IPS-20b (cell line): ENCODE results near the gene CEMIP.

Source experiments
- H3K27ac ChIP-seq: one replicate; pipeline ENCODE4 v1.5.1; 2013; ENCODE audit warnings: low read length
- H3K27me3 ChIP-seq: 2 replicates; pipeline ENCODE4 v1.6.1; 2013; ENCODE audit warnings: mild to moderate bottlenecking, low read length, inconsistent platforms; ENCODE audit not compliant: insufficient read depth
- H3K36me3 ChIP-seq: 2 replicates; pipeline ENCODE4 v1.6.1; 2013; ENCODE audit warnings: low read depth, mild to moderate bottlenecking, inconsistent platforms, low read length, moderate library complexity; ENCODE audit not compliant: insufficient read depth
- H3K4me1 ChIP-seq: 2 replicates; pipeline ENCODE4 v1.6.1; 2013; ENCODE audit warnings: mild to moderate bottlenecking, control low read depth, inconsistent platforms, low read length, moderate library complexity; ENCODE audit not compliant: insufficient read depth
- H3K4me3 ChIP-seq: 2 replicates; pipeline ENCODE4 v1.5.1; 2013; ENCODE audit warnings: mild to moderate bottlenecking, low read length, inconsistent platforms
- H3K9ac ChIP-seq: 2 replicates; pipeline ENCODE4 v1.6.1; 2013; ENCODE audit warnings: low read depth, mild to moderate bottlenecking, inconsistent platforms, low read length, moderate library complexity
- H3K9me3 ChIP-seq: 2 replicates; pipeline ENCODE4 v1.6.1; 2013; ENCODE audit warnings: mild to moderate bottlenecking, low read depth, low read length, inconsistent platforms; ENCODE audit not compliant: insufficient read depth

The CEMIP gene

GRCh38 chr15:80831192-80831591 lies 52.0 kb downstream of the CEMIP start:
- Histone ChIP-seq H3K9ac (no peak overlapping the region), H3K27ac (no peak overlapping the region), H3K36me3 (no peaks in the 10 kb centered on the region), H3K9me3 (no peaks in the 10 kb centered on the region), H3K4me1 (peaks cover 16% of the 10 kb centered on the region), H3K4me3 (no peak overlapping the region), H3K27me3 (no peaks in the 10 kb centered on the region)

- Histone ChIP-seq H3K27me3 (no peaks in the 10 kb centered on the region), H3K9ac (no peak overlapping the region), H3K9me3 (no peaks in the 10 kb centered on the region), H3K4me3 (no peak overlapping the region), H3K27ac (no peak overlapping the region), H3K36me3 (no peaks in the 10 kb centered on the region), H3K4me1 (peaks cover 16% of the 10 kb centered on the region)
Observed at GRCh38 chr15:80831606-80832224, 52.5 kb downstream of the CEMIP start.

GRCh38 chr15:80832686-80833085 lies 53.5 kb downstream of the CEMIP start:
- no peak overlapping the region for H3K9ac ChIP-seq
- H3K4me3 ChIP-seq, result no peak overlapping the region
- H3K4me1 ChIP-seq, result peaks cover 16% of the 10 kb centered on the region
- no peaks in the 10 kb centered on the region for H3K9me3 ChIP-seq
- no peak overlapping the region for H3K27ac ChIP-seq
- no peaks in the 10 kb centered on the region for H3K27me3 ChIP-seq
- no peaks in the 10 kb centered on the region for H3K36me3 ChIP-seq

GRCh38 chr15:80834402-80834801 lies 55.2 kb downstream of the CEMIP start:
- Histone ChIP-seq H3K9ac (no peak overlapping the region), H3K4me1 (peaks cover 16% of the 10 kb centered on the region), H3K36me3 (no peaks in the 10 kb centered on the region), H3K27ac (no peak overlapping the region), H3K9me3 (no peaks in the 10 kb centered on the region), H3K27me3 (no peaks in the 10 kb centered on the region), H3K4me3 (no peak overlapping the region)

GRCh38 chr15:80834906-80835305 lies 55.7 kb downstream of the CEMIP start:
- Histone ChIP-seq H3K9ac (no peak overlapping the region), H3K4me3 (no peak overlapping the region), H3K27me3 (no peaks in the 10 kb centered on the region), H3K36me3 (no peaks in the 10 kb centered on the region), H3K27ac (no peak overlapping the region), H3K9me3 (no peaks in the 10 kb centered on the region), H3K4me1 (peaks cover 16% of the 10 kb centered on the region)

GRCh38 chr15:80835336-80835735 lies 56.2 kb downstream of the CEMIP start:
- Histone ChIP-seq H3K36me3 (no peaks in the 10 kb centered on the region), H3K4me3 (no peak overlapping the region), H3K9me3 (no peaks in the 10 kb centered on the region), H3K9ac (no peak overlapping the region), H3K4me1 (peaks cover 16% of the 10 kb centered on the region), H3K27ac (no peak overlapping the region), H3K27me3 (no peaks in the 10 kb centered on the region)

- H3K27me3 ChIP-seq, result no peaks in the 10 kb centered on the region
- H3K9ac ChIP-seq, result no peak overlapping the region
- H3K27ac ChIP-seq, result no peak overlapping the region
- no peaks in the 10 kb centered on the region for H3K9me3 ChIP-seq
- no peak overlapping the region for H3K4me3 ChIP-seq
- H3K4me1 ChIP-seq, result peaks cover 14% of the 10 kb centered on the region
- H3K36me3 ChIP-seq, result no peaks in the 10 kb centered on the region
Observed at GRCh38 chr15:80836223-80836622, 57.1 kb downstream of the CEMIP start.

GRCh38 chr15:80837006-80837405 lies 57.8 kb downstream of the CEMIP start:
- Histone ChIP-seq H3K4me3 (no peak overlapping the region), H3K36me3 (no peaks in the 10 kb centered on the region), H3K27me3 (no peaks in the 10 kb centered on the region), H3K27ac (no peak overlapping the region), H3K4me1 (peaks cover 7% of the 10 kb centered on the region), H3K9ac (no peak overlapping the region), H3K9me3 (no peaks in the 10 kb centered on the region)

- no peak overlapping the region for H3K4me3 ChIP-seq
- no peak overlapping the region for H3K27ac ChIP-seq
- H3K4me1 ChIP-seq, result no peaks in the 10 kb centered on the region; the same call in 1 of the 2 replicates
- no peak overlapping the region for H3K9ac ChIP-seq
- H3K27me3 ChIP-seq, result no peaks in the 10 kb centered on the region
- no peaks in the 10 kb centered on the region for H3K36me3 ChIP-seq
- no peaks in the 10 kb centered on the region for H3K9me3 ChIP-seq
Observed at GRCh38 chr15:80838012-80838411, 58.8 kb downstream of the CEMIP start.

- no peak overlapping the region for H3K9ac ChIP-seq
- no peak overlapping the region for H3K27ac ChIP-seq
- no peaks in the 10 kb centered on the region for H3K36me3 ChIP-seq
- H3K9me3 ChIP-seq, result no peaks in the 10 kb centered on the region
- H3K27me3 ChIP-seq, result no peaks in the 10 kb centered on the region
- H3K4me3 ChIP-seq, result no peak overlapping the region
- no peaks in the 10 kb centered on the region; the same call in 1 of the 2 replicates for H3K4me1 ChIP-seq
Observed at GRCh38 chr15:80838666-80839065, 59.5 kb downstream of the CEMIP start.

GRCh38 chr15:80839764-80840130 lies 60.6 kb downstream of the CEMIP start:
- Histone ChIP-seq H3K27ac (no peak overlapping the region), H3K4me3 (no peak overlapping the region), H3K4me1 (no peaks in the 10 kb centered on the region; the same call in 1 of the 2 replicates), H3K36me3 (no peaks in the 10 kb centered on the region), H3K9me3 (no peaks in the 10 kb centered on the region), H3K9ac (no peak overlapping the region), H3K27me3 (no peaks in the 10 kb centered on the region)

- Histone ChIP-seq H3K36me3 (no peaks in the 10 kb centered on the region), H3K27ac (no peak overlapping the region), H3K9ac (no peak overlapping the region), H3K4me1 (no peaks in the 10 kb centered on the region), H3K9me3 (no peaks in the 10 kb centered on the region), H3K4me3 (no peak overlapping the region), H3K27me3 (no peaks in the 10 kb centered on the region)
Observed at GRCh38 chr15:80840182-80841130, 61.3 kb downstream of the CEMIP start.
